D721Med (cell line): Measurements from ENCODE around the gene OLR1.

Experiments
- DNase-seq: peaks from one replicate; pipeline ENCODE4 v3.0.0; 2011; ENCODE audit warnings: low spot score; ENCODE audit not compliant: insufficient read length
- FAIRE-seq: peaks from 2 replicates; lab custom pipeline; 2011; peaks lifted over from hg19 to GRCh38; lab: Jason Lieb, UNC
- CTCF ChIP-seq: IDR thresholded peaks from 2 replicates; pipeline ENCODE4 v1.5.1; 2012; ENCODE audit warnings: mild to moderate bottlenecking, control low read depth; ENCODE audit not compliant: insufficient read depth; ENCODE audit errors: missing control alignments

Gene OLR1

DNA sequence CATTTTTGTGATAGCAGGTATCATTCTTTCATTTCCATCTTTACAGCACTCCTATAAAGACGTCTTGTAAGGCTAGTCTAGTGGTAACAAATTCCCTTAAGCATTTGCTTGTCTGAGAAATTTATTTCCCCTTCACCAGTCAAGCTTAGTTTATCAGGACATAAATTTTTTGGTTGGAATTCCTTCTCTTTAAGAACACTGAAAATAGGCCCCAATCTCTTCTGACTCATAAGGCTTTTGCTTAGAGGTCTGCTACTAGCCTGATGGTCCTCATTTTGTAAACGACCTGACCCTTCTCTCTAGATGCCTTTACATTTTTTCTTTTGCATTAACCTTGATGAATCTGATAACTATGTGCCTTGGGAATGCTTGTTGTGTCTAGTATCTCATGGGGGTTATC, 20.3 kb downstream of the OLR1 start:
- no peak for FAIRE-seq

GRCh38 chr12:10147714-10148403, 24.1 kb downstream of the OLR1 start:
- FAIRE-seq (no peak), DNase-seq (no peak)
- no peak for TF ChIP-seq CTCF

More for the DNA sequence above, 20.3 kb downstream of the OLR1 start:
- no peak for DNase-seq
- no peak for TF ChIP-seq CTCF

- no peak for DNase-seq
- FAIRE-seq, result no peak
- no peak for TF ChIP-seq CTCF
Observed at GRCh38 chr12:10142976-10143589, 28.8 kb downstream of the OLR1 start.

GRCh38 chr12:10140001-10140400, 31.9 kb downstream of the OLR1 start:
- FAIRE-seq (no peak), DNase-seq (no peak)
- TF ChIP-seq CTCF, result peak; percentile 82

DNA sequence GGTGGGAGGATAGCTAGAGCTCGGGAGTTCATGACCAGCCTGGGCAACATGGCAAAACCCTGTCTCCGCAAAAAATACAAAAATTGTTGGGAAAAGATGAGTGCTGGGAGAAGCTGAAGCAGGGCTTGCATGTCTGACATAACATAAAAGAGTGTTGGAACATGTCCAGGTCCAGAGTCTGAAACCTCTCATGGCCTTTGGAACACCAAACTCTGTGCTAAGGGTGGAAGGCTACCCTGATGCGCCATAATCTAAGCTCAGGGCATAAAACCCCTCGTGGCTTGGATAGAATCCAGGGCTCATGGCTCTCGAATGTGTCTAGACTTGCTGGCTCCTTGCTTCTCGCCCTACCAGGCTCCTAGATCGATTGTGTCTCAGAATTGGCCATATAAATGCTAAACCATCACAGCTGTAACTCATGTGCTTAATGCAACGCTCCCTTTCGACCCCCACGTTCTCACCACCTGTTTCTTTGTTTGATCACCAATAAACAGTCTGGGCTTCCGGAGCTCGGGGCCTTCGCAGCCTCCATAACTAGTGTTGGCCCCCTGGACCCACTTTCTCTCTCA, 35.2 kb downstream of the OLR1 start:
- no peak for DNase-seq
- FAIRE-seq, result no peak
- no peak for TF ChIP-seq CTCF

GRCh38 chr12:10135126-10135525, 36.8 kb downstream of the OLR1 start:
- no peak for TF ChIP-seq CTCF
- no peak for DNase-seq
- no peak for FAIRE-seq
